Inflammatory macrophage treated with lipopolysaccharide for 4 hours (primary cell): ENCODE measurements around the gene FER.
"Not testable (repeated sequence)": the region's sequence is repeated elsewhere in the genome, so short reads cannot be mapped to it uniquely, and the experiment has no call there.

ENCODE experiments used
- DNase-seq: peaks from one replicate; pipeline ENCODE4 v3.0.0-alpha.2; 2020

FER gene

DNA sequence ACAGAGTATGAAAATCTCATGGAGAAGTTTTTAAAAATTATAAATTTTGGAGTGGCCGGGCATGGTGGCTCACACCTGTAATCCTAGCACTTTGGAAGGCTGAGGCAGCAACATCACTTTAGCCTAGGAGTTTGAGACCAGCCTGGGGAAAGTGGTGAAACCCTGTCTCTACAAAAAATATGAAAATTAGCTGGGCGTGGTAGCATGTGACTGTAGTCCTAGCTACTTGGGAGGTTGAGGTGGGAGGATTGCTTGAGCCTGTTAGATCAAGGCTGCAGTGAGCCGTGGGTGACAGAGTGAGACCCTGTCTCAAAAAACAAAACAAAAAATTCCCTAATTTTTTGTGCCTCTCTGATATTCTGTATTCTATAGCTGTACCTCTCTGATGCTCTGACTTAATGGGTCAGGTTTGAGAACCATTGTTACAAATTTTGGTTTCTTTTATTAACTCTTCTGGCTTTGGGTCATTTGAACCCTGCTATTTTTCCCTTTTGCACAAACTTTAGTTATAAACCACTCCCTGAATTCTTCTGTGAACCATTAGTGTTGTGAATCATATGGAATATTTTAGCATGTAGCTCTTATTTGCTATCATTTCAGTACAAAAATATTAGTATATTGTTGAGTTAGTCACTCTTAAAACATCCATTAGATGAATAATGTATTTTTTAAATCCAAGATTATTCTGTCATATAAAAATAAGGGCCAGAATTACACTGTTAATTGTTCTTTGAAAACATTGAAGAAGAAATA, 51.0 kb downstream of the FER start:
- DNase-seq, result no peak

DNA sequence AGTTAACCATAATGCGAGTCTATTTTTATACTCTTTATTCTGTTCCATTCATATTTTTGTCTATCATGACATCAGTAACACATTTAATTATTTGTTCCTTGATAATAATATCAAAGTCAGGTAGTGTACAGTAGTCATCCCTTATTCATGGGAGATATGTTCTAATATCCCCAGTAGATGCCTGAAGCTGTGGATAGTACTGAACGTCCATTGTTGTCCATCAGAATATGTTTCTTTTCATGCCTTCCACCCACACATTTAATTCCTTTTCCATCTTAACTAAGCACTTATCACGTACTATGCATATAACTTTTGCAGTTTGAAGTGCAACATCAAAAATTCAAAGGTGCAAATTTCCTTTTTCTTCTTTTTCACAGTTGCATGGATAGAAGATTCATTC, 53.6 kb downstream of the FER start:
- DNase-seq, result no peak

- DNase-seq, result peak; percentile 61
These were observed 54.1 kb downstream of the FER start for GRCh38 chr5:108801776-108802175.

DNA sequence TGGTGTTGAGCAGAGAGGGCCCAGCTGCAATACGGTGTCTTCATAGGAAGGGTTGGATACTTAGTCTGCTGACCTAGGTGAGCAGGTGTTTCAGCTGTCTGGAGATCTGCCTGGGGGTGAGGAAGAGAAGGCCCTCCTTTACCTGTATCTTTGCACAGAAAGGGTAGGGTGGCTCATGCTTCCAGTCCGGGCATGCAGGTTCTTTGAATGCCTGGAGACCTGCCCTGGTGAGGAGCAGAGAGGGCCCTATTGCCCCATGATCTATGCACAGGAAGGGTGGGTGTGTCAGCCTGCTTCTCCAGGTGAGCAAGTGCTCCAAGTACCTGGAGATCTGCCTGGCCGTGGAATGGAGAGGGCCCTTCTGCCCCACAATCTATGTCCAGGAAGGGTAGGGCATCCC, 63.0 kb downstream of the FER start:
- no peak for DNase-seq

DNA sequence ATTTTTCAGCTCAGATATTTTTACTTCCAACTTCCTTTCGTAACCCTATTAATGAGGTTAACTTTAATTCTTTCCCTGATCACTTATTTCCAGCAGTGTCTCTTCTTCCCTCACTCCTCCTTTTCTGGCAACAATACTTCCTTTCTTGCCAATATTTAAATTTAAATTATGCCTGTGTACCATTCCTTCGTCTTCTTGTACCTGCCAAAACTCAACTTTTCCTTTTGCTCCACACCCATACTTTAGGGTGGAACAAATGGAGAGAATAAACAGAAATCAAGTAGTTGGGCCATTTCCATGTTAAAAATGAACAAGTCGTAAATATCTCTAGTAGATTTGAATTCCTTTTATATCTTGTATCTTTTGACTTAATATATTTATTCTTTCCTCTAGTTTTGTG, 66.0 kb downstream of the FER start:
- no peak for DNase-seq

DNA sequence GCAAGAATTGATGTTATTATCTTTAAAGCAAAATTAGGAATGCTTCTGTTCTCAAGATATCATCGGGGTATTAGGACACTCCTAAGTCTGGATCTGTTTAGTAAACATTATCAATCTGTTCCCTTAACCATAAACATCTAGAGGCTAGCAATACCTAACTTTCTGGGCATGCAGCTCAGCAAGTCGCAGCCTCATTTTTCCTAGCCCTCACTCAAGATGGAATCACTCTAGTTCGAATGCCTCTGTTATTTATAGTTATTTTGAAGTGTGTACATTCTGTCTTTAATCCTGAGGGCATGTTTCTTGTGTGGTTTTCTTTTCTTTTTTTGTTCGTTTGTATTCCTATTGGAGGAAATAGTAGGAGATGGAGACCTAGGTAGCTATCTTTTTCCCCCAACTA, 66.9 kb downstream of the FER start:
- no peak for DNase-seq

DNA sequence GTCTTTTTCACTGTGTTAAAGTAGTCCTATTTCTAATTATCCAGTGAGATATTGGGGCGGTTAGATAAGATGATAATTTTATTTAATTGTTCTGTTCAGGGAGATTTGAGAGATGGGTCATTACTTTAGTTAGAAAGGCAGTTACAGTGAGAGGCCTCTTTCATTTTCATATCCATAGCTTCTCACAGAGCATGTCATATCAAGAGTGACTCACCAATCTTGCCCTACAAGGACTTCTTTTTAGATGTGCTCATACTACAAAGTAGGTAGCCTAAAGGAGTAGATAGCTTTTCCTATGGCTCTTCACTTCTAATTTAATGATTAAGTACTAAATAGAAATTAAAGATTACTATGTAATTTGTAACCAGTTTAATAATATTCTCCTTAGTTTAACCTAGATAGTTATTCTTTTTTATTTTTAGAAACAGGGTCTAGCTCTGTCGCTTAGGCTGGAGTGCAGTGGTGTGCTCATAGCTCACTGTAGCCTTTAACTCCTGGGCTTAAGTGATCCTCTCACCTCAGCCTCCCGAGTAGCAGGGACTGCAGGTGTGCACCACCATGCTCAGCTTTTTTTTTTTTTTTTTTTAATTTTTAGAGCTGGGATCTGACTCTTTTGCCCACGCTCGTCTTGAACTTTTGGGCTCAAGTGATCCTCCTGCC, 71.0 kb downstream of the FER start:
- peak; percentile 67 for DNase-seq

DNA sequence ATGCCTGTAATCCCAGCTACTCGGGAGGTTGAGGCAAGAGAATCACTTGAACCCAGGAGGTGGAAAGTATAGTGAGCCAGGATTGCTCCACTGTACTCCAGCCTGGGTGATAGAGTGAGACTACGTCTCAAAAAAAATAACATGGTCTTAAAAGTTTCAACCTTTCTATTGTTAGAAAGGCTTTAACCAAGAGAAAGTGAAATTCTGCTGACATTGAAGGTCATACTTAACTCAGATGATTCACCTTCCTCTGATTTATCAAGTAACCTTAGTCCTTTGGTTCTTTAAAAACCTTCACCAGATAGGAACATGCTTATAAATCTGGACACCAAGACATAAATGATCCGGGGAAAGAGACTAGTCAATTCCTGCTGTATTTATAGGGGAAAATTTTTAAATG, 73.3 kb downstream of the FER start:
- no peak for DNase-seq

DNA sequence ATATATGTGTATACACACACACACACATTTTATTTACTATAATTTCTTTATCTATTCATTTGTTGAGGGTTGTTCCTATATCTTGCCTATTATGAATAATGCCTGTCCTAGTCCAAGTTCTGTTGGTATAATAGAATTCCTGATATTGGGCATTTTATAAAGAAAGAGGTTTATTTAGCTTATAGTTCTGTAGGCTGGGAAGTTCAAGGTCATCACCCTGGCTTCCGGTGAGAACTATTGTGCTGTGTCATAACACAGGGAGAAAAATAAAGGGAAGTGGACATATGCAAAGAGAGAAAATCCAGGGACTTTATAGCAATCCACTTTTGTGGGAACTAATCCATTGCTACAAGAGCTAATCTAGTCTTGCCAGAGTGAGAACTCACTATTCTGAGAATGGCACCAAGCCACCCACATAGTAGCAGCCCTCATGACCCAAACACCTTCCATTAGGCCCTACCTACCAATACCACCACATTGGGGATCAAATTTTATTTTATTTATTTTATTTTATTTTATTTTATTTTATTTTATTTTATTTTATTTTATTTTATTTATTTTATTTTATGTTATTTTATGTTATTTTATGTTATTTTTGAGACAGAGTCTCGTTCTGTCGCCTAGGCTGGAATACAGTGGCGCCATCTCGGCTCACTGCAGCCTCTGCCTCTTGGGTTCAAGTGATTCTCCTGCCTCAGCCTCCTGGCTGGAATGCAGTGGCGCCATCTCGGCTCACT, 74.7 kb downstream of the FER start:
- peak; percentile 32 for DNase-seq

- no peak for DNase-seq
These were observed 79.4 kb downstream of the FER start for GRCh38 chr5:108827131-108827530.

GRCh38 chr5:108830705-108831276, 83.1 kb downstream of the FER start:
- no peak for DNase-seq

GRCh38 chr5:108836492-108836891, 88.8 kb downstream of the FER start:
- no peak for DNase-seq

DNA sequence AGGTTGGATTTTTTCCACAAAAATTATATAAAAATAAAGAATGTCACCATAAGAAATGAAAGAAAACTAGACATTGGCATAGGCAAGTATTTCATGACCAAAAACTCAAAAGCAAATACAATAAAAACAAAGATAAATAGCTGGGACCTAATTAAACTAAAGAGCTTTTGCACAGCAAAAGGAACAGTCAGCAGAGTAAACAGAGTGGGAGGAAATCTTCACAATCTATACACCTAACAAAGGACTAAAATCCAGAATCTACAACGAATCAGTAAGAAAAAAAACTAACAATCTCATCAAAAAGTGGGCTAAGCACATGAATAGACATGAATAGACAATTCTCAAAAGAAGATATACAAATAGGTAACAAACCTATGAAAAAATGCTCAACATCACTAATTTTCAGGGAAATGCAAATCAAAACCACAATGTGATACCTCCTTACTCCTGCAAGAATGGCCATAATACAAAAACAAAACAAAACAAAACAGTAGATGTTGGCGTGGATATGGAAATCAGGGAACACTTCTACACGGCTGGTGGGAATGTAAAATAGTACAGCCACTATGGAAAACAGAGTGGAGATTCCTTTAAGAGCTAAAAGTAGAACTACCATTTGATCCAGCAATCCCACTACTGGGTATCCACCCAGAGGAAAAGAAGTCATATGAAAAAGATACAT, 94.7 kb downstream of the FER start:
- DNase-seq, result not testable (repeated sequence)

- not testable (repeated sequence) for DNase-seq
These were observed 103.4 kb downstream of the FER start for GRCh38 chr5:108851129-108851528.

DNA sequence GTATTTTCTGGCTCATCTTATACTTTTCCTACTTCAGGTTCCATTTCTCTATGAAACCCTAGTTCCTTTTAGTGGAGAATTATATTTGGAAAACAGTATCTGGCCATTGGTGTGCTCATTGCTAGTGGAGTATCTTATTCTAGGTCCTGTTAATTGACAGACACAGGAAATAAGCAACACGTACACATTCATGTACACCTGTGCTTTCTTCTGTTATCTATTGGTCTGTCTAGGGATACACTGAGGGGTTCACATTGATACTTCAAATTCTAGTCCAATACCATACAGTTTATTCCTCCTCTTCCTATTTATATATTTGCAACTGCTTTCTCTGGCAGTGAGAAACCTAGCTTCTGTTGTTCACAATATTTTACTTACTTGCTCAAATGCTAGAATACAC, 110.2 kb downstream of the FER start:
- no peak for DNase-seq

DNA sequence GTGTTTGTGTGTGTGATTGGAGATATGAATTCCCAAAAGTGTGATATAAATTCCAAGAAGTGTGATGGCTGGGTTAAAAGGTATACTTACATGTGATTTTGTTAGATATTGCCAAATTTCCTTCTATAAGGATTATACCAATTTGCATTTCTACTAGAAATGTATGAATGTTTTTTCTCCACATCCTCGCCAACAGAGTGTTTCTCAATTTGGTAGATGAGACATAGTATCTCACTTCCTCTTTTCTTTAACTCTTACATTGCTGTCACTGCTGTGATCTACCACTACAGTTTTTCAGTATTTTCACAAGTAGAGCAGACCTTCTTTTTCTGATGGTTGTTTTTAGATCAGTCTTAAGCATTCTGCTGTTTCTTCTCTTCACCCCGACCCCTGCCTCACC, 111.3 kb downstream of the FER start:
- peak; percentile 91 for DNase-seq

DNA sequence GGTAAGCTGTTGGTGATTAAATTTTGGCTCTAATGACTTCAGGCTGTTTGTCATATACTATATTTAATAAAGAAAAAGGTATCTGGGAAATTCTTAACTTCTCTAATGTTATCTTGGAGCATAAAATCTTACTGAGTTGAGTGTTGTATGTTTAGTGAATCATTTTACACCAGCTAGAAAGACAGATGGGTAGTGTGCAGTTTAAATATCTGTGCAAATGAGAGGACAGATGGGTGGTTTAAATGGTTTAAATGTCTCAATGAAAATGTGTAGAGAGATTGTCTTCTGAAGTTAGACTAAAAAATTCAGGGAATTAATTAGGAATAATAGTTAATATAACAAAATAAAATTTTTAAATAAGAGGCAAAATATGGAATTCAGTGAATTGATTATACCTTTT, 114.5 kb downstream of the FER start:
- DNase-seq, result no peak

DNA sequence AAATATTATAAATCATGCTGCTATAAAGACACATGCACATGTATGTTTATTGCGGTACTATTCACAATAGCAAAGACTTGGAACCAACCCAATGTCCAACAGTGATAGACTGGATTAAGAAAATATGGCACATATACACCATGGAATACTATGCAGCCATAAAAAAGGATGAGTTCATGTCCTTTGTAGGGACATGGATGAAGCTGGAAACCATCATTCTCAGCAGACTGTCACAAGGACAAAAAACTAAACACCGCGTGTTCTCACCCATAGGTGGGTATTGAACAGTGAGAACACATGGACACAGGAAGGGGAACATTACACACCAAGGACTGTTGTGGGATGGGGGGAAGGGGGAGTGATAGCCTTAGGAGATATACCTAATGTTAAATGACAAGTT, 118.4 kb downstream of the FER start:
- not testable (repeated sequence) for DNase-seq

DNA sequence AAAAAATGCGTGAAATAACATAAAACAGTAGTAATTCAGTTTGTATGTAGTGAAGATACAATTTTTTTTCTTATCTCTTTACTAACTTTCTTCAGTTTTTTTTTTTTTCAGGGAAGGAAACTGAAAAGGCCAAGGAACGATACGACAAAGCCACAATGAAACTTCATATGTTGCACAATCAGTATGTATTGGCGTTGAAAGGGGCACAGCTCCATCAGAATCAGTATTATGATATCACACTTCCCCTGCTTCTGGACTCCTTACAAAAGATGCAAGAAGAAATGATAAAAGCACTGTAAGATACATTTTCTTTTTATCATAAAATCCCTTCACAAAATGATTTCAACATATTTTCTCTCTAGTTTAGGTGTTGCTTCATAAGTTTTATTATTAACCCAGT, 120.0 kb downstream of the FER start:
- DNase-seq, result peak; percentile 54

- DNase-seq, result no peak
These were observed 121.4 kb downstream of the FER start for GRCh38 chr5:108869066-108869465.

- no peak for DNase-seq
These were observed 128.8 kb downstream of the FER start for GRCh38 chr5:108876451-108876850.

DNA sequence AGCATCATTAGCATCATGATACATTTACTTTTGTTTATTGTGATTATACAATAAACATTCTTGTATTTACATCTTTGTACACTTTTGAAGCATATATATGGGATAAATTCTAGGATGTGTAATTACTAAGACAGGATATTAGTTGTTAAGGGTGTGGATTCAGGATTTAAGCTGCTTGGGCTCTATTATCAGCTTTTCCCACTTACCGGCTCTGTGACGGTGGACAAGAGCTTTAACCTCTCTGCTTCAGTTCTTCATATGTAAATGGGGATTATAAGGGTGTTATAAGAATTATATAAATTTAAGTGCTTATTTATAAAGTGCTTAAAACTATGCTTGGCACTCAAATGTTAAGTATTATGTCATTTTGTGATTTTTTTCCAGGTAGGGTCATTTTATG, 131.1 kb downstream of the FER start:
- DNase-seq, result no peak

GRCh38 chr5:108881133-108881532, 133.4 kb downstream of the FER start:
- DNase-seq, result no peak
